Activated CD4-positive, alpha-beta T cell treated with anti-CD3 and anti-CD28 coated beads, Interleukin-2, amount 50 U/mL, for 16 hours (primary cell): Measurements from ENCODE around the gene SYT7.

ENCODE experiments used
- DNase-seq: peaks from one replicate; pipeline ENCODE4 v3.0.0-alpha.2; 2020

The SYT7 gene

GRCh38 chr11:61511383-61511782, 69.5 kb downstream of the SYT7 start:
- DNase-seq, result no peak

DNA sequence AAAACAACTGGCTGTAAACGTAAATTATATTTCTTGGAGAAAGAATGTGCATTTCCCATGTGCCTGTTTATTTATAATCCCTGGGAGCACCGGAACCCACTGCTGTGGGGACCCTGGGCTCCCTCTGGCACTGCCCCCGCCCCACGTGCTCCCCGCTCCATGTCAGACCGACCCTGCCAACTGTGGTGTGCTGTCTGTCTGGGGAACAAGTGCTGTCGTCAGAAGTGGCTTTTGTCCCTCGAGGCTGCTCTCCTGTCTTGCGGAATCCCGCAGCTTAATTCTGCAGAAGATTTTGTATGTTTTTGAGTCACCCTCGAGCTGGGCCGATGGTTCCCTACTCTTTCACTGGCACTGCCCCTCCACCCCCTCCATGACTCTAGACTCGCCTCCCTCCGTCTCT, 69.9 kb downstream of the SYT7 start:
- DNase-seq, result no peak

- DNase-seq, result no peak
Measured at GRCh38 chr11:61510166-61510919, 70.5 kb downstream of the SYT7 start.

DNA sequence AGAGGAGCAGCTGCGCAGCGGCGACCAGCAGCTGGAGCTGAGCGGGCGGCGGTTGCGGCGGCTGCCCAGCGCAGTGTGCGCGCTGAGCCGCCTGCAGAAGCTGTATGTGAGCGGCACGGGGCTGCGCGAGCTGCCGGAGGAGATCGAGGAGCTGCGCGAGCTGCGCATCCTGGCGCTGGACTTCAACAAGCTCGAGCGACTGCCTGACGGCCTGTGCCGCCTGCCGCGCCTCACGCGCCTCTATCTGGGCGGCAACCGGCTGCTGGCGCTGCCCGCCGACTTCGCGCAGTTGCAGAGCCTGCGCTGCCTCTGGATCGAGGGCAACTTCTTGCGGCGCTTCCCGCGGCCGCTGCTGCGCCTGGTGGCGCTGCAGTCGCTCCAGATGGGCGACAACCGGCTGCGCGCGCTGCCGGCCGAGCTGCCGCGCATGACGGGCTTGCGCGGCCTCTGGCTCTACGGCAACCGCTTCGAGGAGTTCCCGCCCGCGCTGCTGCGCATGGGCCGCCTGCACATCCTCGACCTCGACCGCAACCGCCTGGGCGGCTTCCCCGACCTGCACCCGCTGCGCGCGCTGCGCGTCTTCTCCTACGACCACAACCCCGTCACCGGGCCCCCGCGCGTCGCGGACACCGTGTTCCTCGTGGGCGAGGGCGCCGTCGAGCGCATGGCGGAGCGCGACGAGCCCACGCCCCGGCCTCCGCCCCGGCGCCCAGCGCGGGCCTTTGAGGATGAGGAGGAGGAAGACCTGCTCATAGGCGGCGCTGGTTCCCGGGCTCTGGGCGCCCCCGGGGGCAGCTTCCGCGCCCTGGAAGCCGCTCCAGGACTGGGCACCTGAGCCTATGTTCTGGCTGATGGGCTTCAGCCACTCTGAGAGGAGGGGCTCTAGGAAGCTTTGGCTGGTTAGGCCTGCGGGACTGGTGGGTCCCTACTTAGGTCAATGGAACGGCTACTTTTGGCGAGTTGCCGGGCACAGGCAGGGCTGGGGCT, 71.5 kb downstream of the SYT7 start:
- DNase-seq, result peak; percentile 86

- peak; percentile 33 for DNase-seq
Measured at GRCh38 chr11:61507962-61508861, 72.7 kb downstream of the SYT7 start, which contains the start of gene LRRC10B. LRRC10B (plus strand) TSS chr11:61508749; CDS start chr11:61508999, 250 bp downstream.

DNA sequence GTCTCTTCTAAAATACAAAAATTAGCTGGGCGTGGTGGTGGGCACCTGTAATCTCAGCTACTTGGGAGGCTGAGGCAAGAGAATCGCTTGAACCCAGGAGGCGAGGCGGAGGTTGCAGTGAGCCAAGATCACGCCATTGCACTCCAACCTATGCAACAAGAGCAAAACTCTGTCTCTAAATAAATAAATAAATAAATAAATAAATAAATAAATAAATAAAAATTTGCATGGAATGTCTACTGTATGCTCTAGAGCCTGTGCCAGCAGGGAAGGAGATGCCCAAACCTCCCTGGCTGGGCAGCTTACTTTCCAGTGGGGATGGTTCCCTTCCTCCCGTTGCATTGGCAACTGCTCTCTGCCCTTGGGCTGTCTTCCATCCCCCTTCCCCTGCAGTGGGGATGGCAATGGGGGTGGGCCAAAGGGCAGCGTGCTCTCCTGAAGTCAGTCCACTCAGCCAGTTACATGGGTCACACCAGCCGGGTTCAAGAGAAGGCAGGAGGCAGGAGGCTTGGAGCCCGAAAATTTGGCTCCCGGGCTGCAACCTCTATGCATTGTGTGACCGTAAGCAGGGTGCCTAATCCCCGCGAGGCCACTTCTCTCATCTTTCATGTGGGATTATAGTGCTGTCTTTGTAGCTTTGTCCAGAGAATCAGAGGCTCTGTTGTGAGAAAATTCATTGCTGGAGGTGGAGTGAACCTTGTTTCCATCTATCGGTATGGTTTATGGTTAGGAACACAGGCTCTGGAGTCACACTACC, 73.7 kb downstream of the SYT7 start:
- no peak for DNase-seq

DNA sequence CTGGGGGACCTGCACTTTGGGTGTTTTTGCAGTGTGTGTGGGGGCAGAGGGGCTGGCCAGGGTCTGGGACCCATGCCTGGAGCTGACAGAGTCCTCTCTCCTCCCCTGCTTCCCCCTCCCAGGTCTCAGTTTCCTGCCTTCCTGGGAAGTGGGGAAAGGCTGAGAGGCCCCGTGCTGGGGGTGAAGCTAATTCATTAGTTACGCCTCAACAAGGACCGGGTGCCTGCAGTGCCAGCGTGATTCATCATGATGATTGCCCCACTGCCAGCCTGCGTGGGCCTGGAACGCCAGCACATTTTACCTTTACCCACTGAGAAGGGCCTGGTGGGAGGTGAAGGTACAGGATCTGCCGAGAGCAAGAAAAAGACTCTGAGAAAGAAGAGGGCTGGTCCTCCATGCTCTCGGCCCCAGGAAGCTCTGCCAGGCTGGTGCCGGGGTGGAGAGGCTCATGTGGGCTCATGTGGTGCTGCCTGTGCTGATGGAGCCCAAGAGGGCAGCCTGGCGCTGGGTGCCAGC, 75.2 kb downstream of the SYT7 start:
- DNase-seq, result no peak

DNA sequence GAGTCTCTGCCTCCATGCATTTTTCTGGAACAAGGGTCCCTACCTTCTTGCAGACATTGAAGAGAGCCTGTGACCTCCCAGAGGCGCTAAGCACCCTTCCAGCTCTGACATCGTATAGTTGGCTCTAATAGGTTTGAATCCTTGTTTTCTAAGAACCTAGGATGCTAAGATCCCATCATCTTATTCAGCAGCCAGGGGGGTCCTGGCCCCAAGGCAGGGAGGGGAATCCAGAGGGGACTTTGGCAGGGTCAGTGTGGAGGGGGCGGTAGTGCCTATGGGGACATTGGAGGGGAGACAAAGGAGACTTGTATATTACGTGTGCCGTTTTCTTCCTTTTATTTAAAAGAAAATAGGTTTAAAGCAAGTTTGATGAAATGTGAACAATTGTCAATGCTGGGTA, 75.8 kb downstream of the SYT7 start:
- no peak for DNase-seq

DNA sequence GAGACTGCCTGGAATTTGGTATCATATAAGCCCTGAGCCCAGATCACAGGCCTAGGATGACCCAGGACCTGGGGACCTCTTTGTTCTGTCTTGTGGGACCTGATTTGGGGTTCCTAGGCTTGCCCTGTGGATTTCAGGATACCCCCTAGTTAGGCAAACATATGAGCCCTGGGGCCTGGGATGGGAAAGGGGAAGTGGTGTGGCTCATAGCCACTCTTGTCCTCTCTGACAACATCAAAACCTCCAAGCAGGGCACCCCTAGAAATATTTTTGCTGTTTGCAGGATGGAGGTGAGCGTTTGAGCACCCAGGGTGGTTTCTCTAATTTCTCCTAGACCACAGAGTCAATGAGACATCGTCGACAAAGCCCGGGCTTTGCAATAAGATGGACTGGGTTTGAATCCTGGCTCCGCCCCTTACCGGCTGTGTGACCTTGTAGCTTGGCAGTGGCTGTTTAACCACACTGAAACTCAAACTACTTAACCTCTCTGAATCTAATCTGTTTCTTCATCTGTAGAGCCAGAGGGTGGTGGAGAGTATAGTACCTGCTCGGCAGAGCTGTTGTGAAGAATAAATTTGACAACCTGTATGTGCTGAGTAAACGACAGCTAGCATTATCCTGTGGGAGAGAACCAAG, 77.6 kb downstream of the SYT7 start:
- DNase-seq, result no peak

DNA sequence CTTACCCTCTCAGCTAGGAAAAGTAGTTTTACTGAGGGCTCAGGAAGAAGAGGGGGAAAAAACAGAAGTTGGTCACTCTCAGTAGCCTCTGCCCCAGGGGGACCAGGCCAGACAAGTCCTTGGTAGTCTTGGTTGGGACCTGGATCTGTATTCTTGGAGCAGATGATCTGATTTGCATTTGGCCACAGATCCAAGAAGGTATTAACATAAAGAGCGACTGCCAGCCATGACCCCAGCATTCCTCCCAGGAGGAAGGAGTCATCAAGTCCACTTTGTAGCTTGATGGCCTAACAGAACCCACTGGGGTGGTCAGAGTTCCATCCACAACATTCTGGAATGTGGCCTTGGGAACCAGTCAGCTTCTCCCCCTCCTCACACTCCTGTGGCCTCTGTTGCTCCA, 78.4 kb downstream of the SYT7 start:
- no peak for DNase-seq

- no peak for DNase-seq
Measured at GRCh38 chr11:61499816-61500491, 80.9 kb downstream of the SYT7 start.

GRCh38 chr11:61498767-61499341, 82.0 kb downstream of the SYT7 start:
- no peak for DNase-seq

DNA sequence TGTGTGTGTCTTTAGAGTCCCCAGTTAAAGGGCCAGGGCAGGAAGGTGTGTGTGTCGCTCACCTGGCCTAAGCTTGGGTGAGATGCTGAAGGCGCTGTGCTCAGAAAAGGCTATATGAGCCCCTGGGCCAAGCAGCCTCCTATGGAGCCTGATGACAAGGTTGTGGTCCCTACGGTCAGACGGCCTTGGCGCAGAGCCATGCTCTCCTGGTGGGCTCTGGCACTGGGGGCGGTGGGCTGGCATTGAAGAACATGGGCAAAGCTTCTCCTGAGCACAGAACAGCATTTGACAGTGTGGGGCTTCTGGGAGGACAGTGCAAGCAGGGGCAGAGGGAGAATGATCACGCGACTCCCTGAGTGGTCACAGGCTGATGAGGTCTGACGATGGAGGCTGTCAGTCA, 83.0 kb downstream of the SYT7 start:
- no peak for DNase-seq

DNA sequence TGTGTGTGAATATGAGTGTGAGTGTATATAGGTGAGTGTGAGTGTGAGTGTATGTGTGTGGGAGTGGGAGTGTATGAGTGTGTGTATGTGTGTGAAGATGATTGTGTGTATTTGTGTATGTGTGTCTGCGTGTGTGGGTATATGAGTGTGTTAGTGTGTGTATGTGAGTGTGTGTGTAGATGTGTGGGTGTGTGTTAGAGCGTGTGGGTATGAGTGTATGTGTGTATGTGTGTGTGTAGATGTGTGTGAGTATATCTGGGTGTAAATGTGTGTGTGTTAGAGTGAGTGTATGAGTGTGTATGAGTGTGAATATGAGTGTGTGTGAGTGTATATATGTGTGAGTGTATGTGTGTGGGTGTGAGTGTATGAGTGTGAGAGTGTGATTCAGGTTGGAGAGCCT, 83.4 kb downstream of the SYT7 start:
- DNase-seq, result no peak

DNA sequence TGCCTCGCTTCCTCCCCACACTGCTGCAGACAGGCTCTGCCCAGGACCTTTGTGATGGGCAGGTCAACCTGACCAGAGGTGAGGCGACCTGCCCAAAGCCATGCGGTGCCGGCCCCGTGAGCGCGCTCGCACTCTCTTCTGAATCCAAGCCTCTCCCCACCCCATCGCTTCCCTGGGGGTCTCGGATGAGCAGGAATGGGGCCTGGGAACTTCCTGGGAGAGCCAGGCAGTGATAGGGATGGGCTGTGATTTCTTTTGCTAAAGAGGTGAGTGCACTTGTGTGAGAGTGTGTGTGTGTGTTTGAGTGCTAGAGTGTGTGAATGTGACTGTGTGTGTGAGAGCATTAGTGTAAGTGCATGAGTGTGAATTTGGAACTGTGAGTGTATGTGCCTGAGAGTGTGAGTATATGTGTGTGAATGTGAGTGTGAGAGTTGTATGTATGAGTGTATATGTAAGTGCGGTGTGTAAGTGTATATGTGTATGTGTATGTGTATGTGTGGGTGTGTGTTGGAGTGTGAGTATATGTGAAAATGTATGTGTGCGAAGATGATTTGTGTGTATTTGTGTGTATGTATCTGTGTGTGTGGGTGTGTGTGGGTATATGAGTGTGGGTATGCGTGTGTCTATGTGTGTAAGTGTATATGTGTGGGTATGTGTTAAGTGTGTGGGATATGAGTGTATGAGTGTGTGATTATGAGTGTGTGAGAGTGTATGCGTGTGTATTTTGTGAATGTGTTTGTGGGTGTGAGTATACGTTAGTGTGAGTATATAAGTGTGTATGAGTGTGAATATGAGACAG, 84.1 kb downstream of the SYT7 start:
- DNase-seq, result no peak

- DNase-seq, result no peak
Measured at GRCh38 chr11:61495801-61496601, 84.9 kb downstream of the SYT7 start.

DNA sequence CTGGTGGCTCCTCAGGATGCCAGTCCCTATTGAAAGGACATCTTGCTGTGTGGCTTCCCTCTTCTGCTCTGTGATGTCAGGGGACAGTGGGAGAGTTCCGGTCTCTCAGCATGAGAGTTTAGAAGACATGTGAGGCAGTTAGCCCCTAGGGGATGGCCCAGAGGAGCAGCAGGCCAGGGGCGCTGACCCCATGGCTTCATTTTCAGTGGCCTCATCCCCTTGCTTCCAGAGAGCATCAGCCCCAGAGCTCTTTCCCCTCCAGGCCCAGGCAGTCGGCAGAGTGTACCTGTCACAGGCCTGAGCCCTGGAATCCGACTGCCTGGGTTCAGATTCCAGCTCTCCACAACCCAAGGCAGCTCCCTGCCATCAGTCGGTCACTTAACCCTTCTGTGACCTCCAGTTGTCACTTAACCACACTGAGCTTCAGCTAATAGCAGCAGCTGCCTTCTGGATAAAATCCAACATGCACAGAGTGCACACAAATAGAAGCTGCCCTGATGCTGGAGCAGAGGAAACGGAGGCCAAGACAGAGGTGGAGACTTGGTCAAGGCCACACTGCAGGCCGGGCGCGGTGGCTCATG, 86.4 kb downstream of the SYT7 start:
- no peak for DNase-seq

- no peak for DNase-seq
Measured at GRCh38 chr11:61491736-61492395, 89.0 kb downstream of the SYT7 start.
